ENCODE data around the gene BCL7A. TPM values are rescaled to one million over a fixed set of nuclear protein-coding genes. Genes with fewer than 3 reads are reported as not detected.

BCL7A gene
- total and polyA plus RNA-seq, 10 of the 15 experiments (the other 5 are each of a cell fraction or from before 2014, with no cell fraction given) = 0.37 to 17.2 (median 11.7) TPM

DNA sequence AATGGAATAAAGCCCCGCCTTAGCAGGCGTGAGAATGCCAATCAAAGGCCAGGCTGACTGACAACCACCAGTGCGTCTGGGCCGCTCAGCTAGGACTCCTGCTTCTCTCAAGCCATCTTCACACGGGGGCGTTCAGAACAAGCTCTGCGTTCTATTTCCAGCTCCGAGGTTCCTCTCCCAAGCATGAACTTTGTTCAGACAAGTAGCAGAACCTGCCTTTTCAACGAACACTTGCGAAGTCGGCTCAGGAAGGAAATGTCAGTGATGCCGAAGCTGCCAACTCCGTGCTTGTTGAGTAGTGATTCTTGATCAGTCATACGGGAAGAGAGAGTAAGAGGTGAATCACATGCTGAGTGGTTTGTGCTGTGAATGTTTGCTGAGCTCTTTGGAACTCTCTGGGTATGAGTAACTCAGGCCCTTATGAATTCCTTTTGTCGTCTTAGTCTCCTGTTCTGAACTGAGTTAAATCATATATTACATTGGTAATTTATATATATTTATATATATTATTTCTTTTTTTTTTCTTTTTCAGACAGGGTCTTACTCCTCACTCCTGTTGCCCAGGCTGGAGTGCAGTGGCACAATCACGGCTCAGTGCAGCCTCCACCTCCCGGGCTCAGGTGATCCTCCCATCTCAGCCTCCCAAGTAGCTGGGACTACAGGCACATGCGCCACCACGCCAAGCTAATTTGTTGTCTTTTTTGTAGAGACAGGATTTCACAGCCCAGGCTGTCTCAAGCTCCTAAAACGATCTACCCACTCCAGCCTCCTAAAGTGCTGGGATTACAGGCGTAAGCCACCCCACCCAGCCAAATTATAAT is 29.4 kb upstream of the BCL7A start (continued):
- TF ChIP-seq, protein P1, sequence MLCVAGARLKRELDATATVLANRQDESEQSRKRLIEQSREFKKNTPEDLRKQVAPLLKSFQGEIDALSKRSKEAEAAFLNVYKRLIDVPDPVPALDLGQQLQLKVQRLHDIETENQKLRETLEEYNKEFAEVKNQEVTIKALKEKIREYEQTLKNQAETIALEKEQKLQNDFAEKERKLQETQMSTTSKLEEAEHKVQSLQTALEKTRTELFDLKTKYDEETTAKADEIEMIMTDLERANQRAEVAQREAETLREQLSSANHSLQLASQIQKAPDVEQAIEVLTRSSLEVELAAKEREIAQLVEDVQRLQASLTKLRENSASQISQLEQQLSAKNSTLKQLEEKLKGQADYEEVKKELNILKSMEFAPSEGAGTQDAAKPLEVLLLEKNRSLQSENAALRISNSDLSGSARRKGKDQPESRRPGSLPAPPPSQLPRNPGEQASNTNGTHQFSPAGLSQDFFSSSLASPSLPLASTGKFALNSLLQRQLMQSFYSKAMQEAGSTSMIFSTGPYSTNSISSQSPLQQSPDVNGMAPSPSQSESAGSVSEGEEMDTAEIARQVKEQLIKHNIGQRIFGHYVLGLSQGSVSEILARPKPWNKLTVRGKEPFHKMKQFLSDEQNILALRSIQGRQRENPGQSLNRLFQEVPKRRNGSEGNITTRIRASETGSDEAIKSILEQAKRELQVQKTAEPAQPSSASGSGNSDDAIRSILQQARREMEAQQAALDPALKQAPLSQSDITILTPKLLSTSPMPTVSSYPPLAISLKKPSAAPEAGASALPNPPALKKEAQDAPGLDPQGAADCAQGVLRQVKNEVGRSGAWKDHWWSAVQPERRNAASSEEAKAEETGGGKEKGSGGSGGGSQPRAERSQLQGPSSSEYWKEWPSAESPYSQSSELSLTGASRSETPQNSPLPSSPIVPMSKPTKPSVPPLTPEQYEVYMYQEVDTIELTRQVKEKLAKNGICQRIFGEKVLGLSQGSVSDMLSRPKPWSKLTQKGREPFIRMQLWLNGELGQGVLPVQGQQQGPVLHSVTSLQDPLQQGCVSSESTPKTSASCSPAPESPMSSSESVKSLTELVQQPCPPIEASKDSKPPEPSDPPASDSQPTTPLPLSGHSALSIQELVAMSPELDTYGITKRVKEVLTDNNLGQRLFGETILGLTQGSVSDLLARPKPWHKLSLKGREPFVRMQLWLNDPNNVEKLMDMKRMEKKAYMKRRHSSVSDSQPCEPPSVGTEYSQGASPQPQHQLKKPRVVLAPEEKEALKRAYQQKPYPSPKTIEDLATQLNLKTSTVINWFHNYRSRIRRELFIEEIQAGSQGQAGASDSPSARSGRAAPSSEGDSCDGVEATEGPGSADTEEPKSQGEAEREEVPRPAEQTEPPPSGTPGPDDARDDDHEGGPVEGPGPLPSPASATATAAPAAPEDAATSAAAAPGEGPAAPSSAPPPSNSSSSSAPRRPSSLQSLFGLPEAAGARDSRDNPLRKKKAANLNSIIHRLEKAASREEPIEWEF (IDR thresholded peaks at IDR 0.05; ENCODE audit: insufficient replicate concordance, low read depth, low read length) = no peak

DNA sequence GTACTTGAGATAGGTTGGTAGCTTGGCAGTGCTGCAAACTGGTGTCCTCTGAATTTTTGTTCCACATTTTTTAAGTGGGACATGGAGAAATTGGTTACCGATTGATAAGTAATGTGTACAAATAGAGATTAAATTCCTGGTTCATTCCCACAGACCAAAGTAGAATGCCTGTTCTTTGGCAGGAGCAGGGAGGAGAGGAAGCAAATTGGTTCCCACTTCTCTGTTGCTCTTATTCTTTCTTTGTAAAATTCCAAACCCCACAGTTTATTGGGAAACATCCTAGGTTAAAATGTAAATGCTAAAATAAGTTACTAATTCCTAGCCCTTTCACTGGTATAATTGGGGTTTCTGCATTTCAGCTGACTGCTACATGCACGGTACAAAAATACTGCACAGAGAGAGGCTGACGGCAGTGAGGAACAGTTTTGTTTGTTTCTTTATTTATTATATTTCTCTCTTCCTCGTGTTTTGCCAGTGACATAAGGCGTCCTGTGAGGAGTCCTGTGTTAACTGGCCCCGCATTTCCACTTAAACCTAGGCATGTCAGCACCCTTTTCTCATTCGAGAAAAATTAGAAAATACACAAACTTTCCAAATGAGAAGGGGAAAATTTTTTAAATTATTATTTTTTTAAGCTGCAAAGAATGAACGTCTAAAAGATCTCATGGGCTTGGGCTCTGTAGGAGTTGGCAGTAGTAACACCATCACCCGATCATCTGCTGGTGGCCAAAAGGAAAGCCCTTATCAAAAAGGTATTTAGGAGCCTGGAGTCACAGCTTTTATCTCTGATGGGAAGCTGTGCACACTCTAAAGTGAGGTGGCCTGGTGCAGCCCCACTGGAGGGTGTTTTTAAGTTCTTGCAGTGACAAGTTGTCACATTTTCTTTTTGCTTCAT is 25.4 kb upstream of the BCL7A start:
- no peak for TF ChIP-seq GABPA (IDR thresholded peaks at IDR 0.05; ENCODE audit: low read depth)
- no peak for TF ChIP-seq NRF1 (conservative IDR thresholded peaks at IDR 0.05; ENCODE audit: low read depth, low read length)
- TF ChIP-seq MTA3 (IDR thresholded peaks at IDR 0.05; ENCODE audit: borderline replicate concordance, low read length) = no peak
- no peak for TF ChIP-seq EP300 (IDR thresholded peaks at IDR 0.05; ENCODE audit: borderline replicate concordance in 1 of 2, control insufficient read depth in 1 of 2, low read depth in 2 of 2, low read length in 2 of 2)
- TF ChIP-seq ZSCAN29 (IDR thresholded peaks at IDR 0.05) = no peak
- TF ChIP-seq FOXM1 (IDR thresholded peaks at IDR 0.05; ENCODE audit: low read depth, low read length) = no peak
- no peak for TF ChIP-seq IRF4 (IDR thresholded peaks at IDR 0.05; ENCODE audit: low read depth, low read length)
- Histone ChIP-seq H3K79me2 (ENCODE audit: control insufficient read depth, insufficient read depth, low read length) (no peaks in the 10 kb centered on the region), H3K4me3 (no peak overlapping the region), H2AFZ (ENCODE audit: control insufficient read depth, low read depth, low read length) (no peak overlapping the region), H3K9ac (ENCODE audit: control insufficient read depth, insufficient read depth, low read length) (no peak overlapping the region), H3K4me1 (ENCODE audit: control insufficient read depth, insufficient read depth, low read length) (peaks cover 8% of the 10 kb centered on the region), H3K36me3 (ENCODE audit: control insufficient read depth in 2 of 2, insufficient read depth in 2 of 2, low read length in 1 of 2) (no peaks in the 10 kb centered on the region), H4K20me1 (ENCODE audit: control insufficient read depth, insufficient read depth) (no peaks in the 10 kb centered on the region), H3K4me2 (ENCODE audit: control insufficient read depth, insufficient read depth) (no peak overlapping the region), H3K27me3 (replicated peaks in 1 of 2; ENCODE audit: control insufficient read depth in 2 of 2, insufficient read depth in 2 of 2, low read length in 1 of 2) (peaks cover 0 to 3% of the 10 kb centered on the region in 2 experiments; a peak in 1 of 4 replicates), H3K27ac (ENCODE audit: control insufficient read depth, insufficient read depth) (no peak overlapping the region), H3K9me3 (replicated peaks; ENCODE audit: control insufficient read depth, insufficient read depth, low read length) (no peaks in the 10 kb centered on the region; the same call in 2 of the 3 replicates)
- no peak for FAIRE-seq
- intact Hi-C loops (cut with micrococcal nuclease; ENCODE audit: unreplicated experiment) = no loop called here
- POLR2A ChIA-PET = no interaction called here
- SMC1A ChIA-PET (ENCODE audit: uncharacterized antibody, unreplicated experiment) = interaction anchor here (0.9 to 1.2 kb wide), 3 partner anchors 11 to 32 kb away, joined by 3 to 6 read pairs (median 3); no protein-coding TSS in a partner anchor
- BruUV-seq (replicated peaks) = no TSS peak
- CTCF ChIA-PET = interaction anchor here (0.7 to 1.1 kb wide), 2 partner anchors 27 to 327 kb away, joined by 3 read pairs; no protein-coding TSS in a partner anchor
- no peak for ATAC-seq
- no peak for DNase-seq (ENCODE audit: low read depth, low spot score)
- WGBS (ENCODE audit: insufficient coverage, insufficient replicate concordance, low lambda C conversion rate, missing lambda C conversion rate) = 52% methylated on average over 9 of the region's 9 CpGs
- in situ Hi-C loops (cut with MboI) = no loop called here
- RAD21 ChIA-PET (ENCODE audit: unreplicated experiment) = no interaction called here

Measured in GM12878 (cell line).